ENCODE results near the gene ULK2. TPM values are rescaled to one million over a fixed set of nuclear protein-coding genes. Genes with fewer than 3 reads are reported as not detected.
A peak's percentile ranks its signal among the peaks of the same experiment; 100 is the strongest.
"Not testable (repeated sequence)": the region's sequence is repeated elsewhere in the genome, so short reads cannot be mapped to it uniquely, and the experiment has no call there.

Gene ULK2
- total RNA-seq: 14.6 TPM
- long read RNA-seq, full-length matches to known transcripts: 20 of 27 reads
- long read RNA-seq, partial matches to known transcripts: 6 of 27 reads
- long read RNA-seq, other reads (novel, unspliced or antisense): 1 of 27 reads

DNA sequence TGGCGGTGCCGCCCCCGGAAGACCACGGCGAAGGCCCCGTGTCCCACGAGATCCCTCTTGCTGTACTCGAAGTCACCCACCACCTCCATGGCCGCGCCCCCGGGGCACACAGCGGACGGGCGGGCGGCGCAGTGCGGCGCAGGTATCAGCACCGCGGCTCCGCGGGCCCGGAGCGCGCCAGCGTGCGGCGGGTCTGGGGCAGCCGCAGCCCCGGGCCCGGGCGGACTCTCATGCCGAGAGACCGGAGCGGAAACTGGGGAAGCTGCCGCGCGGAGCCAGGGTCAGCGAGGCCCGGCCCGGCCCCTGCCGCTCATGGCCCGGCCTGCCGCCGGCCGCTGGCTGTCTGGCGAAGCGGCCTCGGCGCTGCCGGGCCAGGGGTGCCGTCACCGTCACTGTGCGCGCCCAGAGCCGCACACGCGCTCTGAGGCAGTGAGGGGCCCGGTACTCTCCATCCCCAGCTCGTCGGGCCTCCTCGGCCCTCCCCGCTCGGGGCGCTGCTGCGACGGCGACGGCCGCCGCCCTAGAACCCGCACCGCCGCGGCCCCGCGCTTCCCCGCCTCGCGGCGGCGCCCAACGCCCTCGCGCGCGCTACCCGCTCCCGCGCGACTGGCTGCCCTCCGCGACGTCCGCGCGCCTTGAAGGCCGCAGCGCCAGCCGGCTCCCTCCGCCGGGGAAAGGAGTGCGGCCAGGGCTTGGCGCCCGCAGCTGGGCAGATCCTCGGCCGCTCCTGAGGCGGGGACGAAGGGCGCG, at the start of gene ULK2:
TSS of gene ULK2 (minus strand) at position 608 of the 750 bp plus-strand sequence. CDS start at position 89, 519 bp downstream.
- peak; percentile 77 for DNase-seq
- intact Hi-C loops (cut with DNase I): no loop called here

DNA sequence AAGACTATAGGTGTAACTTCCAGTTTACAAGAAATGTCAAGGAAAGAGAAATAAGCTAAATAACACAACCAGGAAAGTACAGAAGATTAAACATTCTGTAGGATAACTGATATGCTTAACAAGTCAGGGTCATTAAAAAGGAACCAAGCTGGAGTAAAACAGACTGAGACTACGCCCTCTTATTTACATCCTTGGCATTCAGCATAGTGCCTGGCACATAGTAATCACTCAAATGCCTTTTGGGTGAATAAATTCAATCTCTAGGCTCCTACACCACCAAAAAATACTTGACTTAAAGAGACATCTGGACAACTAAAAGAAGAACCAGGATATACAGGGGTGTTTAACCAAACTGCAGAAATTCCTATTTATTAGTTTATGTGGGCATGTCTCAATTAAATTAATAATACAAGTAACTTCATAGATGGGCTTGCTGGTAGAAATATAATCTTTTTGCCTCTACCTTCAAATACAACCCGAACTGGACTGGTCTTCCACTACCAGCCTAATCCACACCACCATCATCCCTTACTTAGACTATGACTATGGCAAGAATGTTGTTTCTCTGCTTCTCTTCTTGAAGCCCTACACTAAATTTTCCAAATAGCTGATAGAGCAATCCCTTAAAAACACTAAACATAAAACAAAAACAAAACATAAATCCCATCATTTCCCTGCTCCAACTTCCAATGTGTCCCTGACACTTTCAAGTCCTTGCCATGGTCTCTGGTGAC, 47.7 kb upstream of the ULK2 start:
- DNase-seq (no peak), ATAC-seq (ENCODE audit: poor library complexity) (no peak)
- intact Hi-C loops (cut with DNase I): no loop called here

More for the DNA sequence above, at the start of gene ULK2:
- ATAC-seq (ENCODE audit: poor library complexity): peak; percentile 89

DNA sequence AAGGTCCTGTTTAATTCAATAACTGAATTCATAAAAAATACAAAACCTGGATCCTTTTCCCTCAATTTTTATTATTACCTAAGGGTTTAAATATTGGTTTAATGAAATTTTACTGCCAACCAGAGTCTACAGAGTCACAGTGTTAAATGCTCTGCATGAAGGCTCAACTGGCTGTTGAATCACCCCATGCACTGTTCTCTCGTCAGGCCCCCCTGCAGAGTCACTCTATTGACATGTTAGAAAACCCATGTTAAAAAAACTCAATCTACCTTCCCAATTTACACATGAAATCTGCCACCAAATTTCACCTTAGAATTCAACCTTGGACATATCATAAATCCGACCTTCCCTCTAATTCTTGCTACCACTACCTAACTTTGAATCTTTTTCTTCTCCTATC, 43.3 kb upstream of the ULK2 start:
- DNase-seq (no peak), ATAC-seq (ENCODE audit: poor library complexity) (no peak)
- intact Hi-C loops (cut with DNase I): no loop called here

DNA sequence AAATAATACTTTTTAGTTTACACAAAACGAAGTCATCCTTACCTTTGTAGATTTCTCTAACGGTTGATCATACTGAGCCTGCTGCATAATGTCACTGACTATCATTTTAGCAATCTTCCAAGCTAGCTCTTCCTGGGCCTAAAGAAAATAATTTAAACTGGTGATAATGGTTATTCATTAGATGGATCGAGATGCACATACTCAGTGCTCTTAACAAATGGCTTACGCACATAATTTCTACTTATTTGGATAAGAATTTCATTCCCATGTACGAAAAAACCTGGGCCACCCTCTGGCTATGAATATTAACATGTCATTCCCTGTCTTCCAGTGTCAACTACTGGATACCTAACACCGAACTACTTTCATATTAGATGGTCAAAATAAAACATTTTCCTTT, 41.4 kb upstream of the ULK2 start:
- DNase-seq (no peak), ATAC-seq (ENCODE audit: poor library complexity) (no peak)
- intact Hi-C loops (cut with DNase I): no loop called here

DNA sequence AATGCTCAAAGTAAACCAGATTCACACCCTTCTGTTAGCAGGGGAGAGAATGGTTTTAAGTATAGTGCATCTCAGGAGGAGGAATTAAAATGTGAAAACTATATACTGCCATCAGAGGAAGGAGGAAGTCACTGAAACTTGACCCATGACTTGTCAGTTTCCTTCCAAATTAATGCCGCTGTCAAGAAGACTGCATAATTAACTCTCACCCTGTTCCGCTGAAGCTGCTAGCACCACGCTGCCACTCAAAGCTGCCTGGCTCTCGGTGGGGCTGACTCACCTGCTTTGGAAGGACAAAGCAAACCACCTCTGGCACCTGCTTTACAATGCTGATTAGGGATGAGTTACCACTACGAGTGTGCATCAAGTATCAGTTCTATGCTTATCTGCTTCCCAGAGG, 37.8 kb upstream of the ULK2 start:
- ATAC-seq (ENCODE audit: poor library complexity): peak; percentile 29
- intact Hi-C loops (cut with DNase I): no loop called here
- no peak for DNase-seq

DNA sequence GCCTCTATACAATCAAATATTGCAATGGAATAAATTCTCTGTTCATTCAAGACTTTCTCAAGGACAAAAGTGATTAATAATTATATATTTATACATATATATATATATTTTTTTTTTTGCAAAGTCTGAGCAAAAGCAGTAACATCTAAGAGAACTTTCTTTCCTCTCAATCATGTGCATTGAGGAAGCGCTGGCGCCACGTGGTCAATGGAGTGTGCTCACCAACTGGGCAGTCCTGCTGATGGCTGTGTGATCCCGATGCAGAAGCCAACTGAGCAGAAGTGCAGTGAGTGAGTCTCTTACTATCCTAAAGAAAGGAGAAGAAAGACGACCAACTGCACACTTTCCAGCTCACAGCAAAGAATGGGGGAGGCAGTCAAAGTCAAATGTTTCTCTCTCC, 37.2 kb upstream of the ULK2 start:
- intact Hi-C loops (cut with DNase I): no loop called here
- peak; percentile 66 for ATAC-seq (ENCODE audit: poor library complexity)

DNA sequence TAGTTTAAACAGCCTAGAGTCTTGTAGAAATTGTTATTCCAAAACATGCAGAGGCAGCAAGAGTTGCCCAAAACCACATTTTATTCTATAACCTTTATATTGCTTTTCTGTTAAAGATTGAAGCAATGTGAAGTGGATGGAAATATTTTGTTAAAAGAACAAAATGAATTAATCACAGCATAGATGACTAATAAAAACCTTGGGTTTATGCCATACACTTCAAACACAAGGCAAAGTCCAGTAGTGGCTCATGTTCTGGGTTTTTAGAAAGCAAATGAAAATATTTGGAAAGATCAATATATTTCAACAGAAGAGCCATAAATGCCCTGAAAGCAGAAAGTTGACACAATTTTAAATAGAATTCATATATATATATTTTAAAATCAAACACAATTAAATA, 36.7 kb upstream of the ULK2 start:
- ATAC-seq (ENCODE audit: poor library complexity) (no peak), DNase-seq (no peak)
- intact Hi-C loops (cut with DNase I): no loop called here

More for the DNA sequence above, 37.2 kb upstream of the ULK2 start:
- DNase-seq: peak; percentile 68

DNA sequence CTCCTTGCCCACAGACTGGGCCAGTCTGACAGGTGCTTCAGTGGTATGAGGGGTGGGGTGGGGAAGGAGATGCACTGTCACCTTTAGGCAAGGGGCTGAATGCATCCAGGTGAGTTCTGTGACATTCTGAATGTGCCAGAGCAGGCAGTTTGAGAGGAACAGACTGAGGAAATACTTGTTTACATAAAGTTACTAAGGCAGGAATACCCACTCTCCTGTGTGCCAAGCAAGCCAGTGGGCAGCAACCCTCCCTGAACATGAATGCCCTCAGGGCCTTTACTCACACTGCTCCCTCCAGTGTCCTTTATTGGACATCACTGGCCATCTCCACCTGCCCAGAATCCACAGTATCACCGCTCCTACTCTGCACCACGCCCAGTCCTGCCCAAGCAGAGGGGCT, 33.1 kb upstream of the ULK2 start:
- no peak for ATAC-seq (ENCODE audit: poor library complexity)
- intact Hi-C loops (cut with DNase I): no loop called here

DNA sequence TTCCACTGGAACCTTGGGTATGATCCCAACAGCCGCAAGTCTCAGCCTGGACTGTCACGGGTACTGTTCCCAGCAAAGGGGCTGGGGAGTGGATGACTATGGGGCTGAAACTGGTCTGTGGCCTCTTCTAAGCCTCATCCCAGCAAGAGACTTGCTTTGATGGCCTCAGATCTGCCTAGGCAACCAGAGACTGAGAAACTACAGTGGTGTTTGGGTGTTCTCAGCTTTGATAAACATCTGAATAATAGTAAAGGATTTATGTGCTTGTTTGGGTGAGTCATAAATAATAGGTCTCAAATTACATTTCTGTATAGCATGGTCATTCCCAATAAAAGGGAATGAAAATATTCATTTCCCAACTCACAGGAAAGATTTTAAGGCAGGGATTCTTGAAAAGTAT, 30.2 kb upstream of the ULK2 start:
- ATAC-seq (ENCODE audit: poor library complexity): peak; percentile 9
- intact Hi-C loops (cut with DNase I): no loop called here

More for the DNA sequence above, 33.1 kb upstream of the ULK2 start:
- no peak for DNase-seq

DNA sequence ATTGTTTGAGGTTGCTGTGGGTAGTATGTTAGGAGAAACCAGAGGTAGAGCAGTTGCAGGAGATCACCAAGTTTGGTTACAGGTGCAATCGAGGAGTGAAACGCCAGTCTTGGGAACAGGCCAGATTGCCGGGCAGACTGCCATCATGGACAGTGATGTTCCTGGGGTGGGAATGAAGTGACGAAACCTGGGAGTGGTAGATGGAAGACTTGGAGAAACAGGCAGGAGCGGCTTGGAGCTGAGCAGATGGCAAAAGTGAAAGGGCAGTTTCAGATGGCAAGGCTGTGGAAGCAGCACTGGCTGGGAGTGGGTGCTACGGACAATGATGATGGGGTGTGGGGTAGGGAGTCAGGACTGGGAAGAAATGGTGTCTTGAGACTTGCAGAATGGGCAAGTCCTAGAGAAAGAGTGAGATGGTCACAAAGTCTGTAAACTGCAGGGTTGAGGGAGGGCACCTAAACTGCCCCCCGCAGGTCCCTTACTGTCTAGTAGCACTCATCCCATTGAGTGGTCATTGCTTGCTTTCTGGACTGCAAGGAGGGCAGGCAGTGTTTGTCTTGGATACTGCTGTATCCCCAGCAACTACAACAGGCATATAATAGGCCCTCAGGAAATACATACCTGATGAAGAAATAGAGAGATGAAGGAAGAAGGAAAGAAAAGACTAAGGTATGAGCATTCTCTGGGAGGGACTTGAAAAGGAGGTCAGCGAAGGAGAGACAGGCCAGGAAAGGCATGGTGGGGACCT, 29.5 kb upstream of the ULK2 start:
- ATAC-seq (ENCODE audit: poor library complexity) (peak; percentile 73), DNase-seq (peak; percentile 68)
- intact Hi-C loops (cut with DNase I): no loop called here

More for the DNA sequence above, 30.2 kb upstream of the ULK2 start:
- no peak for DNase-seq

DNA sequence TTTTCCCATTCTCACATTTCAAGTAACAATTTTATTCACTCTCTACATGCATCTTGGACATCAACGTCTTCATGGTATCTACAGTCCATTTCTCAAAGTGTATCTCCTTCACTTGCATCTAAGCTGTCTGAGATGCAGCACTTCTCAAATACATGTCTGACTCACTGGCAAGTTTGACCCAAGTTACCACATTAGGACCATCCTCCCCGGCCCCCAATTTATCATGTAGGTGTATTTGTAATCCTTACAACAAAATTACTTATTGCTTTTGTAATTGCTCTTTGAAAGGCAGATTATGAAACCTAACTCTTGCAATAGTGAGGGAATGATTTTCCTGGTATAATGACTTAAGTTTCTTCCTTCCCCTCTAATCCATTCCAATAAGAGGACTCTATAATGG, 28.9 kb upstream of the ULK2 start:
- no peak for DNase-seq
- intact Hi-C loops (cut with DNase I): no loop called here

DNA sequence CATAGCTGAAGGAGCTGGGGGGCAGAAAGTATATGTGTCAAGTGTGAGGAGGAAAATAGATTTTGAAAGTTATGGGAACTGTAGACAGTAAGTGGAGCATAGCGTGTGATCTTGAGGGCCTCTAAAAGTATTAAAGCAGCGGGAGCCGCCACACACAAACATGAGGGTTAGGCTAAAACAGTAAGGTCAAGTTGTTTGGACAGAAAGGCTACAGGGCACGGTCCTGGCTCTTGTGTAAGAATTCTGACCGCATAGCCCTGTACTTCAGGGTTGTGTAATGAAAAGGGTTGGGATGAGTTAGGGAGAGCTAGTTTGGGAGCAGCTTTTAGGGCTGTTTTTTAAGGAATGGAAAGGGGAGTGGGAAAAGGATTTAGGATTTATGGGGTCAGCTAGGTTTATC, 22.8 kb upstream of the ULK2 start:
- ATAC-seq (ENCODE audit: poor library complexity); DNase-seq; intact Hi-C loops (cut with DNase I): not testable (repeated sequence)

More for the DNA sequence above, 28.9 kb upstream of the ULK2 start:
- ATAC-seq (ENCODE audit: poor library complexity): no peak

DNA sequence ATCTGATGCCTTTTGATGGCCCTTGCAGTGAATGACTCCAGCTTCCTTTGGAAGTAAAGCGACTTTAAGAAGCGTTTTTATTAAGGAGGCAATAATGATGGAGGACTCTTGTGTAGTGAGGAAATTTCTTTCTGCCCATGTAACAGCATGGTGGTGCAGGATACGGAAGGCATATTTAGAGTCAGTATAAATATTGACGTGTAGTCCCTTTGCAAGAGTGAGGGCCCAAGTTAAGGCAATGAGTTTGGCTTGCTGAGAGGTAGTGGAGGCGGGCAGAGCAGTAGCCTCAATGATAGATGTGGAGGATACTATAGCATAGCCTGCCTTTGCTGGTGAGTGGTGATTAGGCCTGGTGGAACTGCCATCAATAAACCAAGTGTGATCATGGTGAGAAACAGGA, 22.3 kb upstream of the ULK2 start:
- ATAC-seq (ENCODE audit: poor library complexity); intact Hi-C loops (cut with DNase I); DNase-seq: not testable (repeated sequence)

DNA sequence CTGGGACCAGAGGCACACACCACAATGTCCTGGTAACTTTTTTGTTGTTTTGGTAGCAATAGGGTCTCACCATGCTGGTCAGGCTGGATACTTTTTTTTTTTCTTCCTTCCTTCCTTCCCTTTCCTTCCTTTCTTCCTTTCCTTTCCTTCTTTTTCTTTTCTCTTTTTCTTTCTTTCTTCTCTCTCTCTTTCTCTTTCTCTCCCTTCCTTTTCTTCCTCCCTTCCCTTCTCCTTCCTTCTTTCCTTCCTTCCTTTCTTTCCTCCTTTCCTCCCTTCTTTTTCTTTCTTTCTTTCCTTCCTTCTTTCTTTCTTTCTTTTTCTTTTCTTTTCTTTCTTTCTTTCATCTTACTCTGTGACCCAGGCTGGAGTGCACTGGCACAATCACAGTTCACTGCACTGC, 18.4 kb upstream of the ULK2 start:
- DNase-seq: no peak
- intact Hi-C loops (cut with DNase I): no loop called here
- no peak for ATAC-seq (ENCODE audit: poor library complexity)

DNA sequence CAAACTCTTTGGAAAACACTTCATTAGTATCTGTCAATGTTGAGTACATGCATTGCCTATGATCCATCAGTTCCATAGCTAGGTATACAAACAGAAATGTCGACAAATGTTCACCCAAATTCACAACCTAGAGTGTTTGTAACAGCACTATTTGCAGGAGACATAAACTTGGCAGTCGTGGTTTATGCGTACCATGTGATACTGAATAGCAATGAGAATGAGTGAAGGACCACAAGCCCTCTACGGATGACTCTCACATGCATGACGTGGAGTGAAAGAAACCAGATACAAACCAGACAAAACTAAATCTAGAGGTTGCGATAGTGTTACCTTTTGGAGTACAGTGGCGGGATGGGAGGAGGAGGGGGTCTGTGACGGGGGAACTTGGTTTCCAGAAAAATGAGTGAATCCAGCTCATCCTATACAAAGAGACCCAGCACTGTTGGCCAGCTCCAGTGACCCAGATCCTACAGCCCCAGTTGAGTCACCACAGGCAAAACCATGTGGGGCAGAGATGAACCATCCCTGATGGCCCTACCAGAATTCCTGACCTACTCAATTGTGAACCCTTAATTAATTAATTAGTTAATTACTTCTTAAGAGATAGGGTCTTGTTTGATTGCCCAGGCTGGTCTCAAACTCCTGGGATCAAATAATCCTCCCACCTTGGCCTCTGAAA, 15.9 kb upstream of the ULK2 start:
- intact Hi-C loops (cut with DNase I): no loop called here
- no peak for DNase-seq
- ATAC-seq (ENCODE audit: poor library complexity): no peak

DNA sequence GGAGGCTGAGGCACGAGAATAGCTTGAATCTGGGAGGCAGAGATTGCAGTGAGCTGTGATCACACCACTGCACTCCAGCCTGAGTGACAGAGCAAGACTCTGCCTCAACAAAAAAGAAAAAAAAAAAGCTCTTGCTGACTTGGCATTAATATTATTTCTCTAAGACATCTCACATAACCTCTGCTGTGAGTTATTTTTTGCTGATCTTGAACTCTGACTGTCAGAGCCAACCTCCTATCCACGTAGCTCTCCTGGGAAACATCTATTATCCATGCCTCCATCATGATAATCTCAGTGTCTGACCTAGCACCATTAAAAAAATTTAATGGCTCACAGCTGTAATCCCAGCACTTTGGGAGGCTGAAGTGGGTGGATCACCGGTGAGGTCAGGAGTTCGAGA, 12.7 kb upstream of the ULK2 start:
- ATAC-seq (ENCODE audit: poor library complexity) (no peak), DNase-seq (no peak)
- intact Hi-C loops (cut with DNase I): no loop called here

DNA sequence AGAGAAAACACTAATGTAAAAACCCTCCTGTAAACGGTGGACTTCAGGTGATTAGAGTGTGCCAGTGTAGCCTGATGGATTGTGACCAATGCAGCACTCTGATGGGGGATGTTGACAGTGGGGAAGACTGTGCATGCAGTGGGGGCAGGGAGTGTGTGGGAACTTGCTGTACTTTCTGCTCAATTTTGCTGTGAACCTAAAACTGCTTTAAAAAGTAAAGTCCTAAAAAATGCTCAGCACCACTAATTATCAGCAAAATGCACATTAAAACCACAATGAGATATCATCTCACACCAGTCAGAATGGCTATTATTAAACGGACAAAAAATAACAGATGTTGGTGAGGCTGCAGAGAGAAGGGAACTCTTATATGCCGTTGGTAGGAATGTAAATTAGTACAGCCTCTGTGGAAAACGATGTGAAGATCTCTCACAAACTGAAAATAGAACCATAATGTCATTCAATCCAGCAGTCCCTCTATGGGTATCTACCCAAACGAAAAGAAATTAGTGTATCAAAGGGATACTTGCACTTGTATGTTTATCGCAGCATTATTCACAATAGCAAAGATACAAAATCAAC, 9.7 kb upstream of the ULK2 start:
- intact Hi-C loops (cut with DNase I): no loop called here
- ATAC-seq (ENCODE audit: poor library complexity) (no peak), DNase-seq (no peak)

DNA sequence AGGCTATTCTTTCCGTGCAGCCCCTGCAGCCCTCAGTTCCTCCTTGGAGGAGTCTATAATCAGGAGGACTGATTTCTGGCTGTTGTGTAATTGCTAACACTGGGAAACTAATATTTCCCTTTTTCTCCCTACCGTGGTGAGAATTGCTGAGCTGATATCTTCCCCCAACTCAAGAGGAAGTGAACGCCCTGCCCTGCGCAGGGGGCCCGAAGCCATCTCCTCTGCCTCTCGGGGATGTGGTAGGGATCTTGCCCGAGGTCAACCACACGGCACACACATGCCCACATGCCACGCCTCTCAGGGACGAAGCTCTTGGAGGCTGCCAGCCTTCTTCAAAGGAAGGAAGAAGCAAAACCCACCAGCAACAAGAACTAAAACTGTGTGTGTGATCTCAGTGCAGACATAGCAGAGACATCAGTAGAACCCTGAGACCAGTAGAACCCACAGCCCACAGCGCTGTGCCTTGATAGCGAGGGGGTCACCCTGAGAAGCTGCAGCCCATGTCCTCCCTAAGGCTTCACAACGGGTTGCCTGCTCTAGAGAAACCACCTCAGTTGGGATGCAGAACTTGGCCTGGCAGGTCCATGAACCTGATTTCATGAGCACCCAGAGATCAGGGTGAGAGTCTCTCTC, 8.9 kb upstream of the ULK2 start:
- peak; percentile 86 for ATAC-seq (ENCODE audit: poor library complexity)
- intact Hi-C loops (cut with DNase I): no loop called here
- DNase-seq: peak; percentile 81

All from Right ventricle myocardium superior (tissue), 1 donor.